Fibroblast of lung (primary cell): ENCODE results near the gene INTS15.

Source experiments
- CTCF ChIP-seq, 2 donors: IDR thresholded peaks in 1 of 2; conservative IDR thresholded peaks in 1 of 2; 1 replicate in 1 of 2; 2 replicates in 1 of 2; pipeline ENCODE4 v1.5.1; 2011 to 2012; ENCODE audit warnings: low read length in 2 of 2, control low read depth in 1 of 2, inconsistent platforms in 1 of 2, low read depth in 1 of 2, mild to moderate bottlenecking in 1 of 2
- EZH2 ChIP-seq: IDR thresholded peaks from 2 replicates; pipeline ENCODE4 v1.5.1; 2012; ENCODE audit warnings: low read length, control low read depth, mild to moderate bottlenecking; ENCODE audit errors: missing control alignments

DNA sequence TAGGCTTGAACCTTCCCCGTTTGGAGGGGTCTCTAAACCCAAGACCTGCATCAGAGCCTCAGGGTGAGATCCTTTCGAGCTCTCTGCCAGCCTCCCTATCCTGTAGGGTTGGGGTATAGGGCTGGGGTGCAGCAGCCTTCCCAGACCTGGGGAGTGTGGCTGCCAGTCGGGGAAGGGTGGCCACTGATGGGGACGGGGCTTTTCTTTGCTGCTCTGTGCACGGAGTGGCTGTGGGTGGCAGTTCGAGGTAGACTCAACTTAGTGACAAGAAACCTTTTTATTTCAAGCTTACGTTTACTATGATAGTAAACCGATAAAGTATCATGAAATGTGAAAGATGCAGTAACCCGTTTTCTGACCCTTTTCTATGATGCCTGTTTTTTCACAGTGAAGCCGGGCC is 60.3 kb downstream of the INTS15 start:
- TF ChIP-seq CTCF (conservative IDR thresholded peaks at IDR 0.05 in 1 of 2, IDR thresholded peaks at IDR 0.05 in 1 of 2; ENCODE audit: low read depth in 1 of 2, low read length in 2 of 2): no peak
- TF ChIP-seq EZH2: no peak
